Mesenchymal stem cell (in vitro differentiated cells and primary cell): ENCODE data around the gene CDCA8.

Experiments
- DNase-seq: peaks from one replicate; pipeline ENCODE4 v3.0.0-alpha.2; 2013
- H2AFZ ChIP-seq: one replicate; pipeline ENCODE4 v1.6.1; 2013; ENCODE audit warnings: low read depth, mild to moderate bottlenecking, control low read depth, inconsistent platforms, low read length, moderate library complexity
- H2AK5ac ChIP-seq: 2 replicates; pipeline ENCODE4 v1.6.1; 2013; ENCODE audit warnings: low read length, moderate library complexity, mild to moderate bottlenecking, inconsistent platforms; ENCODE audit not compliant: severe bottlenecking
- H2BK120ac ChIP-seq: one replicate; pipeline ENCODE4 v1.6.1; 2013; ENCODE audit warnings: low read depth, mild to moderate bottlenecking, inconsistent platforms, low read length, moderate library complexity
- H2BK12ac ChIP-seq, 2 experiments: one replicate each; pipeline ENCODE4 v1.6.1; 2013; ENCODE audit warnings: inconsistent platforms in 2 of 2, low read length in 2 of 2, mild to moderate bottlenecking in 2 of 2, moderate library complexity in 2 of 2, control low read depth in 1 of 2
- H2BK15ac ChIP-seq: one replicate; pipeline ENCODE4 v1.6.1; 2013; ENCODE audit warnings: mild to moderate bottlenecking, low read depth, inconsistent platforms; ENCODE audit not compliant: poor library complexity, severe bottlenecking
- H2BK5ac ChIP-seq: 2 replicates; pipeline ENCODE4 v1.6.1; 2013; ENCODE audit warnings: low read depth, mild to moderate bottlenecking, low read length, control low read depth, inconsistent platforms; ENCODE audit not compliant: poor library complexity, severe bottlenecking
- H3K14ac ChIP-seq, 2 experiments: one replicate each; pipeline ENCODE4 v1.6.1; 2013; ENCODE audit warnings: inconsistent platforms in 2 of 2, low read length in 2 of 2, control low read depth in 1 of 2, mild to moderate bottlenecking in 1 of 2, moderate library complexity in 1 of 2
- H3K18ac ChIP-seq, 2 experiments: one replicate each; pipeline ENCODE4 v1.6.1; 2013; ENCODE audit warnings: inconsistent platforms in 2 of 2, low read length in 2 of 2, control low read depth in 1 of 2, low read depth in 1 of 2, mild to moderate bottlenecking in 1 of 2
- H3K23ac ChIP-seq, 2 experiments: one replicate each; pipeline ENCODE4 v1.6.1; 2013; ENCODE audit warnings: inconsistent platforms in 2 of 2, low read length in 2 of 2, mild to moderate bottlenecking in 2 of 2, moderate library complexity in 2 of 2, control low read depth in 1 of 2
- H3K27ac ChIP-seq: 2 replicates; pipeline ENCODE4 v1.5.1; 2013; ENCODE audit warnings: mild to moderate bottlenecking, moderate library complexity, low read length, control low read depth, inconsistent platforms; ENCODE audit not compliant: poor library complexity, severe bottlenecking
- H3K27me3 ChIP-seq, 2 experiments: 2 replicates each; pipeline versions ENCODE4 v1.6.1 to v1.7.0; 2013; ENCODE audit warnings: low read length in 2 of 2, mild to moderate bottlenecking in 2 of 2, moderate library complexity in 2 of 2, control low read depth in 1 of 2, inconsistent platforms in 1 of 2; ENCODE audit not compliant: control insufficient read depth in 1 of 2, insufficient read depth in 1 of 2
- H3K36me3 ChIP-seq, 2 experiments: 2 replicates each; pipeline versions ENCODE4 v1.6.1 to v1.7.0; 2013; ENCODE audit warnings: low read length in 2 of 2, control low read depth in 1 of 2, inconsistent platforms in 1 of 2, low read depth in 1 of 2, mild to moderate bottlenecking in 1 of 2; ENCODE audit not compliant: insufficient read depth in 2 of 2, control insufficient read depth in 1 of 2
- H3K4ac ChIP-seq, 2 experiments: one replicate each; pipeline ENCODE4 v1.6.1; 2013; ENCODE audit warnings: inconsistent platforms in 2 of 2, low read length in 2 of 2, mild to moderate bottlenecking in 2 of 2, moderate library complexity in 2 of 2, control low read depth in 1 of 2, low read depth in 1 of 2
- H3K4me1 ChIP-seq: 2 replicates; pipeline ENCODE4 v1.6.1; 2013; ENCODE audit warnings: low read depth, low read length, control low read depth; ENCODE audit not compliant: control insufficient read depth, insufficient read depth
- H3K4me2 ChIP-seq: 2 replicates; pipeline ENCODE4 v1.6.1; 2013; ENCODE audit warnings: low read length, mild to moderate bottlenecking, inconsistent platforms; ENCODE audit not compliant: poor library complexity, severe bottlenecking
- H3K4me3 ChIP-seq, 2 experiments: 2 replicates each; pipeline versions ENCODE4 v1.5.1 to v1.7.0; 2013; ENCODE audit warnings: low read length in 2 of 2, mild to moderate bottlenecking in 2 of 2, control low read depth in 1 of 2, low read depth in 1 of 2; ENCODE audit not compliant: insufficient read depth in 1 of 2
- H3K79me1 ChIP-seq: replicated peaks from 2 replicates; pipeline ENCODE4 v1.6.1; 2013; ENCODE audit warnings: mild to moderate bottlenecking, control low read depth, low read length, inconsistent platforms; ENCODE audit not compliant: poor library complexity, severe bottlenecking
- H3K9ac ChIP-seq: 2 replicates; pipeline ENCODE4 v1.7.0; 2013; ENCODE audit warnings: mild to moderate bottlenecking, low read length, moderate library complexity
- H3K9me3 ChIP-seq: 2 replicates; pipeline ENCODE4 v1.7.0; 2013; ENCODE audit warnings: mild to moderate bottlenecking, low read length; ENCODE audit not compliant: control insufficient read depth
- H4K8ac ChIP-seq: one replicate; pipeline ENCODE4 v1.6.1; 2013; ENCODE audit warnings: inconsistent platforms, mild to moderate bottlenecking, low read length, moderate library complexity
- H4K91ac ChIP-seq: one replicate; pipeline ENCODE4 v1.6.1; 2013; ENCODE audit warnings: mild to moderate bottlenecking, low read length, inconsistent platforms
- WGBS: methylation state at CpG from one replicate; pipeline ENCODE4 v1.1.7; 2013; ENCODE audit warnings: mixed read lengths; 5-methylcytosine and 5-hydroxymethylcytosine counted together

Gene CDCA8

DNA sequence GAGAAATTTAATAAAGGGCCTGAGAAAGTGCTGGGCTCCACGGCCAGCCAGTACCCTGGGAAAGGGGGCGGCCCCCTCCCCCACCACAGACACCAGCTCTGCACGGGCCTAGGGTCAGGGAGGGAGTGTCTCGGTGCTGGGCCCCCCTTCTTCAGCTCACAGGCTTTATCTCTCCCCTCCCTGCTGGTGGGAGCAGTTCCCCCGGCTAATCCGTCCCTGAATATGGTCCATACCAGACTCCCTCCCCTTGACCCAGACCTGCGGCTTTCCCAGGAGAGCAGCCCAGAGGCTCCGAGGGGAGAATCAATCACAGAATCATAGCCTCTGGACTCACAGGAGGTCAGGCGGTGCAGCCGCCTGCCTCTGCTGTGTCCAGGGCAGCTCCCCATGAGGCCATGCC is 31.7 kb upstream of the CDCA8 start:
- peaks cover 54 to 63% of the 10 kb centered on the region in 2 experiments for H3K27me3 ChIP-seq

DNA sequence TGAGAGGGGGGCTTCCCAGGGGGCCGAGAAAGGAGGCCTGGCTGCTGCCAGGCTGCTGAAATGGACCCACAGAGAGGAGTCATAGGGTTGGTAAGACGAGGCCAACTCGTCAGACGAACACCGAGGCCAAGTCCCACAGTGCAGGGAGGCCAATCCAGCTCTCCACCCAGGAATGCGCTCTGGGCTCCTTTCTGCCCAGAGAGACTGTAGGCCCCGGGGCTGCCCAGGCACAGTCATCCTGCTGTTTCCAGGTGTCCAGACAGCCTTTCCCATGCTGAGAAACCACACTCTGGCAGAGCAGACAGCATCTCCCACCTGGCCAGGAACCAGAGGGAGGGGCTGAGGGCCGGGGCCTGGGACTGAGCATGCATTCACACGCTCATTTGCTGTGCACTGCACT is 30.9 kb upstream of the CDCA8 start:
- Histone ChIP-seq H3K4me1 (peaks cover 4% of the 10 kb centered on the region), H3K4me2 (no peak overlapping the region), H4K91ac (no peak overlapping the region), H3K9me3 (no peaks in the 10 kb centered on the region), H2BK12ac (no peak overlapping the region), H3K4ac (no peak overlapping the region), H2BK15ac (no peak overlapping the region), H3K9ac (no peak overlapping the region), H2BK5ac (no peak overlapping the region), H2AK5ac (no peak overlapping the region), H3K27ac (no peak overlapping the region), H3K14ac (no peak overlapping the region), H3K36me3 (no peaks in the 10 kb centered on the region), H3K4me3 (no peak overlapping the region), H2BK120ac (no peak overlapping the region), H4K8ac (no peak overlapping the region), H3K23ac (no peak overlapping the region), H3K18ac (no peak overlapping the region), H2AFZ (no peak overlapping the region), H3K79me1 (no peaks in the 10 kb centered on the region), H3K27me3 (peaks cover 54 to 59% of the 10 kb centered on the region in 2 experiments)
- DNase-seq: no peak
- WGBS: 78% methylated on average over 9 of the region's 9 CpGs

More for the DNA sequence above, 31.7 kb upstream of the CDCA8 start:
- Histone ChIP-seq H3K4ac (no peak overlapping the region), H3K27ac (no peak overlapping the region), H3K4me3 (no peak overlapping the region), H3K4me2 (no peak overlapping the region), H2BK120ac (no peak overlapping the region), H3K9ac (no peak overlapping the region), H2AK5ac (no peak overlapping the region), H3K14ac (no peak overlapping the region), H3K36me3 (no peaks in the 10 kb centered on the region), H3K79me1 (no peaks in the 10 kb centered on the region), H3K23ac (no peak overlapping the region), H3K18ac (no peak overlapping the region), H2BK12ac (no peak overlapping the region), H4K8ac (peak overlapping the region; percentile 14), H2BK5ac (no peak overlapping the region), H3K9me3 (no peaks in the 10 kb centered on the region), H4K91ac (no peak overlapping the region), H2BK15ac (no peak overlapping the region), H2AFZ (no peak overlapping the region), H3K4me1 (peaks cover 4% of the 10 kb centered on the region)
- no peak for DNase-seq
- WGBS: 42% methylated on average over 10 of the region's 10 CpGs

DNA sequence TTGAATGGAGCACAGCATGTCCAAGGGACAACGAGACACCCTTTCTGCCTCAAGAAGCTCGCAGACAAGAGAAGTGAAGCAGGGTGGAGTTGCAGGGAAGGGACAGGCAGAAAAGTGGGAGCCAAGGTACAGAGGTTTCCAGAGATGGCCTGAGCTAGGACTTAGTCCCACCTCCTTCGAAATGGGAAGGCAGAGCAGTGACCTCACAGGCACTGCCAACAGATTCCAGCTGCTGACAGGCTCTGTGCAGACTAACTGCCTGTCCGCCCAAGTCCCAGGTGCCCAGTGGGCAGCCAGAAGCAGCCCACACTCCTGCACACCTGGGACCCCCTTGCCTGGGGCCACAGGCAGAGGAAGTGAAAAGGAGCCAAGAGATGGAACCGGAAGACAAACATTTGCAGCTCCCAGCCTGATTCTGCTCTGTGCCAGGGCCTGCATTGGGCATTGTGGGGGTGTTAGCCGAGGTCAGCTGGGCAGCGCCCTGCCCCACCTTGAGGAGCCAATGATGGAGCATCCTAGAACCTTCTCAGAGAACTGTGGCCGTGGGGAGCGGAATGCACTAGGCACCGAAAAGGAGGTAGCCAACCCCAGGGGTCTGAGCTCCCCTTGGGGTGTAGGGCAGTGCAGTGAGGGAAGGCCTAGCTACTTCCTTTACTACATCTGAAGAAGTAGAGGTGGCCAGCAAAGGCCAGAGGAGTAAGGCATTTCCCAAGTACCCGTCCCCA is 30.1 kb upstream of the CDCA8 start:
- Histone ChIP-seq H3K14ac (no peak overlapping the region), H3K36me3 (no peaks in the 10 kb centered on the region), H3K27me3 (peaks cover 49 to 51% of the 10 kb centered on the region in 2 experiments), H2AK5ac (no peak overlapping the region), H4K8ac (no peak overlapping the region), H3K23ac (no peak overlapping the region), H3K79me1 (no peaks in the 10 kb centered on the region), H3K9me3 (no peaks in the 10 kb centered on the region), H3K4me1 (peaks cover 4% of the 10 kb centered on the region), H2BK12ac (no peak overlapping the region), H2BK5ac (no peak overlapping the region), H2AFZ (no peak overlapping the region), H3K9ac (no peak overlapping the region), H3K4ac (no peak overlapping the region), H2BK120ac (no peak overlapping the region), H2BK15ac (no peak overlapping the region), H3K4me3 (no peak overlapping the region), H3K18ac (no peak overlapping the region), H3K27ac (no peak overlapping the region), H3K4me2 (no peak overlapping the region), H4K91ac (no peak overlapping the region)
- 89% methylated on average over 10 of the region's 11 CpGs for WGBS
- no peak for DNase-seq

DNA sequence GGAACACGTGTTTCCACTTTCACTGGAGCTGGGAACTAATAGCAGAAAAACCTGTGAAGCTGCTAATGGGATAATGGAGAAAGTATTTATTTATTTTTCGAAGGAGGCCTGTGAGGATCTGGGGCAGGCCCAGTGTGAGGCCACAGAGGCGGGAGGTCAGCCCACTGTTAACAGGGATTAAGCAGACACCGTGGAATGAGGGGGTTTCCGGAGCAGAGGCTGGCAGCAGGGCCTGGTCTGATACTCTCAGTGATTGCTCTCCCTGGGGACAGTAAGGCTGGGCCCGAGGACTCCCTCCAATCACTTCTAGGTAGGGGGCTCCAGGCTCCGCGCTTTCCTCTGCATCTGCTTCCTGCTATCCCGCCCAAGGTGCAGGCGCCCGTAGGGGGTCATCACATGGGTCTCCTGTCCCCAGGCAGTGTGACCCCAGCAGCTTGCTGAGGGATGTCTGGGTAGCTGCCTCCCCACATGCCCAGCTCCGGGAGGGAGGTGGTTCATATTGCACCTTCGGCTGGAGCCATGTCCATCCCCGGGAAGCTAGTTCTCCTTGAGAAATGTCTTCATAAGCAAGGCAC is 28.8 kb upstream of the CDCA8 start:
- Histone ChIP-seq H3K27ac (no peak overlapping the region), H4K91ac (no peak overlapping the region), H3K4me1 (peaks cover 4% of the 10 kb centered on the region), H3K27me3 (peaks cover 46 to 50% of the 10 kb centered on the region in 2 experiments), H2BK15ac (no peak overlapping the region), H2BK120ac (no peak overlapping the region), H3K9ac (no peak overlapping the region), H3K9me3 (no peaks in the 10 kb centered on the region), H2AK5ac (no peak overlapping the region), H2AFZ (no peak overlapping the region), H2BK5ac (no peak overlapping the region), H2BK12ac (no peak overlapping the region), H3K18ac (no peak overlapping the region), H3K79me1 (no peaks in the 10 kb centered on the region), H3K14ac (no peak overlapping the region), H3K4me2 (no peak overlapping the region), H4K8ac (no peak overlapping the region), H3K36me3 (no peaks in the 10 kb centered on the region), H3K4ac (no peak overlapping the region), H3K4me3 (no peak overlapping the region), H3K23ac (no peak overlapping the region)
- peak; percentile 18 for DNase-seq
- 23% methylated on average over 14 of the region's 14 CpGs for WGBS
